ENCODE measurements around the gene ZNF148.

Gene ZNF148

GRCh38 chr3:125177746-125178145, 197.4 kb downstream of the ZNF148 start:
- TF ChIP-seq REST (IDR thresholded peaks at IDR 0.05; ENCODE audit: low read depth) (no peak), CREB1 (IDR thresholded peaks at IDR 0.05; ENCODE audit: low read depth) (no peak), RAD21 (IDR thresholded peaks at IDR 0.05; ENCODE audit: low read depth) (no peak), TCF12 (IDR thresholded peaks at IDR 0.05; ENCODE audit: low read depth) (no peak), MAX (IDR thresholded peaks at IDR 0.05) (no peak), ZBTB7A (IDR thresholded peaks at IDR 0.05; ENCODE audit: low read depth) (no peak), TAF1 (IDR thresholded peaks at IDR 0.05; ENCODE audit: low read depth) (no peak), EP300 (IDR thresholded peaks at IDR 0.05; ENCODE audit: borderline replicate concordance) (no peak)

All from Ishikawa (cell line).